Activated T-cell treated with anti-CD3 and anti-CD28 coated beads for 48 hours (primary cell): ENCODE data around the gene LRRC66.

Experiments
- DNase-seq: peaks from one replicate; pipeline ENCODE4 v3.0.0-alpha.2; 2020; ENCODE audit warnings: low read depth

LRRC66 gene

GRCh38 chr4:52010986-52011385, 9.2 kb downstream of the LRRC66 start:
- no peak for DNase-seq

- no peak for DNase-seq
Observed at GRCh38 chr4:52006887-52007286, 13.3 kb downstream of the LRRC66 start.

- no peak for DNase-seq
Observed at GRCh38 chr4:52005604-52006273, 14.4 kb downstream of the LRRC66 start.

- DNase-seq, result no peak
Observed at GRCh38 chr4:52004414-52004813, 15.7 kb downstream of the LRRC66 start.

- no peak for DNase-seq
Observed at GRCh38 chr4:52001616-52002015, 18.5 kb downstream of the LRRC66 start.

- no peak for DNase-seq
Observed at GRCh38 chr4:51999250-51999649, 20.9 kb downstream of the LRRC66 start.

- no peak for DNase-seq
Observed at GRCh38 chr4:51998837-51999236, 21.3 kb downstream of the LRRC66 start.

- DNase-seq, result no peak
Observed at GRCh38 chr4:51997647-51998046, 22.5 kb downstream of the LRRC66 start.

- no peak for DNase-seq
Observed at GRCh38 chr4:51995647-51996220, 24.4 kb downstream of the LRRC66 start.

- no peak for DNase-seq
Observed at GRCh38 chr4:51965862-51966261, 54.3 kb downstream of the LRRC66 start.

- no peak for DNase-seq
Observed at GRCh38 chr4:51963841-51964517, 56.2 kb downstream of the LRRC66 start.

GRCh38 chr4:51960486-51960885, 59.7 kb downstream of the LRRC66 start:
- no peak for DNase-seq

GRCh38 chr4:51958199-51958968, 61.8 kb downstream of the LRRC66 start:
- no peak for DNase-seq
